ENCODE measurements around the gene TRMT112.
"Not testable (repeated sequence)": the region's sequence is repeated elsewhere in the genome, so short reads cannot be mapped to it uniquely, and the experiment has no call there.

TRMT112 gene

GRCh38 chr11:64331569-64332371 lies 14.4 kb upstream of the TRMT112 start:
- DNase-seq (ENCODE audit: low read depth in 2 of 3, low spot score in 1 of 3) = peak; percentile 62 to 75 (median 70)

- no peak for DNase-seq (ENCODE audit: low read depth in 2 of 3, low spot score in 1 of 3)
These were observed 13.5 kb upstream of the TRMT112 start for GRCh38 chr11:64330888-64331287.

- DNase-seq (ENCODE audit: low read depth in 2 of 3, low spot score in 1 of 3) = no peak
These were observed 10.6 kb upstream of the TRMT112 start for GRCh38 chr11:64327993-64328392.

- DNase-seq (ENCODE audit: low read depth in 2 of 3, low spot score in 1 of 3) = no peak
These were observed 10.0 kb upstream of the TRMT112 start for GRCh38 chr11:64327375-64327774.

GRCh38 chr11:64324692-64325469 lies 7.5 kb upstream of the TRMT112 start:
- no peak for DNase-seq (ENCODE audit: low read depth in 2 of 3, low spot score in 1 of 3)

GRCh38 chr11:64323984-64324383 lies 6.6 kb upstream of the TRMT112 start:
- DNase-seq (ENCODE audit: low read depth in 2 of 3, low spot score in 1 of 3) = not testable (repeated sequence)

- DNase-seq (ENCODE audit: low read depth in 2 of 3, low spot score in 1 of 3) = no peak
These were observed 6.0 kb upstream of the TRMT112 start for GRCh38 chr11:64323373-64323772.

- no peak for DNase-seq (ENCODE audit: low read depth in 2 of 3, low spot score in 1 of 3)
These were observed 5.5 kb upstream of the TRMT112 start for GRCh38 chr11:64322925-64323260.

GRCh38 chr11:64321533-64321932 lies 4.2 kb upstream of the TRMT112 start:
- DNase-seq (ENCODE audit: low read depth in 2 of 3, low spot score in 1 of 3) = no peak

- DNase-seq (ENCODE audit: low read depth in 2 of 3, low spot score in 1 of 3) = no peak
These were observed 3.7 kb upstream of the TRMT112 start for GRCh38 chr11:64321026-64321425.

- DNase-seq (ENCODE audit: low read depth in 2 of 3, low spot score in 1 of 3) = no peak
These were observed 3.2 kb upstream of the TRMT112 start for GRCh38 chr11:64320556-64320955.

- no peak for DNase-seq (ENCODE audit: low read depth in 2 of 3, low spot score in 1 of 3)
These were observed 1.7 kb upstream of the TRMT112 start for GRCh38 chr11:64318766-64319761.

GRCh38 chr11:64317961-64318765 lies 804 bp upstream of the TRMT112 start, which contains the start of gene PRDX5:
PRDX5 (plus strand) TSS chr11:64318121; CDS start chr11:64318216, 95 bp downstream.
- peak; percentile 89 to 94 (median 92) for DNase-seq (ENCODE audit: low read depth in 2 of 3, low spot score in 1 of 3)

GRCh38 chr11:64316672-64317324 lies 561 bp downstream of the TRMT112 start:
- DNase-seq (ENCODE audit: low read depth in 2 of 3, low spot score in 1 of 3) = peak in 1 of 3 donors; percentile 20

GRCh38 chr11:64315667-64316526 lies 1.5 kb downstream of the TRMT112 start:
- DNase-seq (ENCODE audit: low read depth in 2 of 3, low spot score in 1 of 3) = not testable (repeated sequence)

- DNase-seq (ENCODE audit: low read depth in 2 of 3, low spot score in 1 of 3) = no peak
These were observed 2.4 kb downstream of the TRMT112 start for GRCh38 chr11:64314805-64315561.

GRCh38 chr11:64314146-64314804 lies 3.1 kb downstream of the TRMT112 start:
- DNase-seq (ENCODE audit: low read depth in 2 of 3, low spot score in 1 of 3) = no peak

All from stimulated activated CD4-positive, alpha-beta T cell treated with anti-CD3 and anti-CD28 coated beads, Interleukin-12 subunit alpha, Interleukin-12 subunit beta, amount 100 ng/mL, for 48 hours (primary cell).